Chondrocyte (in vitro differentiated cells): Measurements from ENCODE around the gene DHRS7C. TPM values are rescaled to one million over a fixed set of nuclear protein-coding genes. Genes with fewer than 3 reads are reported as not detected.

ENCODE experiments used
- DNase-seq: peaks from one replicate; pipeline ENCODE4 v3.0.0; 2021; ENCODE audit warnings: mixed read lengths, low spot score
- H3K27ac Mint-ChIP-seq: one replicate; pipeline ENCODE4 v1.8.0; 2021; ENCODE audit warnings: mild to moderate bottlenecking, moderate library complexity, mixed read lengths; ENCODE audit not compliant: unreplicated experiment
- H3K27me3 Mint-ChIP-seq: 2 replicates; pipeline ENCODE4 v1.8.0; 2021; ENCODE audit warnings: low read depth, mixed read lengths
- H3K36me3 Mint-ChIP-seq: 2 replicates; pipeline ENCODE4 v1.8.0; 2021; ENCODE audit warnings: low read depth, mixed read lengths
- H3K4me1 Mint-ChIP-seq: 2 replicates; pipeline ENCODE4 v1.8.0; 2021; ENCODE audit warnings: low read depth, mild to moderate bottlenecking, mixed read lengths
- H3K4me3 Mint-ChIP-seq: one replicate; pipeline ENCODE4 v1.8.0; 2021; ENCODE audit warnings: mild to moderate bottlenecking, moderate library complexity, mixed read lengths; ENCODE audit not compliant: unreplicated experiment
- H3K9me3 Mint-ChIP-seq: 2 replicates; pipeline ENCODE4 v1.8.0; 2021; ENCODE audit warnings: low read depth, mixed read lengths
- CTCF ChIP-seq: fragments of 200-600 bp; sonication (generic); IDR thresholded peaks from 2 replicates; pipeline ENCODE4 v1.5.0; 2021; ENCODE audit warnings: antibody characterized with exemption, mild to moderate bottlenecking, moderate library complexity
- long read RNA-seq: library from polyadenylated mRNA; stranded (forward); transcript quantifications from one replicate; pipeline ENCODE4 v2.0.0, GENCODE V29; 2021
- total RNA-seq: library from RNA; stranded (reverse); gene quantifications from 3 replicates; pipeline ENCODE4 v1.2.1, GENCODE V29; 2021

The DHRS7C gene
- 0.62 to 1.8 TPM in 2 of 3 replicates, not detected in the other for total RNA-seq
- long read RNA-seq, result 0 reads

- no peak for TF ChIP-seq CTCF
- Mint-ChIP-seq H3K27me3 (no peaks in the 10 kb centered on the region), H3K4me1 (peaks cover 17% of the 10 kb centered on the region), H3K36me3 (no peaks in the 10 kb centered on the region), H3K9me3 (no peaks in the 10 kb centered on the region), H3K4me3 (no peak within 1 kb of the TSS), H3K27ac (no peak within 1 kb of the TSS)
- no peak for DNase-seq
Measured at GRCh38 chr17:9790889-9791876, at the start of gene DHRS7C. DHRS7C (minus strand) TSS chr17:9791592; CDS start chr17:9791284, 308 bp downstream.

GRCh38 chr17:9839433-9839832 lies 48.0 kb upstream of the DHRS7C start:
- TF ChIP-seq CTCF, result peak; percentile 52
- Mint-ChIP-seq H3K4me3 (no peak overlapping the region), H3K4me1 (peaks cover 86% of the 10 kb centered on the region), H3K9me3 (no peaks in the 10 kb centered on the region), H3K36me3 (peaks cover 2% of the 10 kb centered on the region), H3K27me3 (no peaks in the 10 kb centered on the region), H3K27ac (peak overlapping the region; percentile 19)
- no peak for DNase-seq

- no peak for DNase-seq
- Mint-ChIP-seq H3K27ac (peak overlapping the region; percentile 87), H3K9me3 (peaks cover 9% of the 10 kb centered on the region), H3K4me1 (peaks cover 70% of the 10 kb centered on the region), H3K4me3 (peak overlapping the region; percentile 5), H3K36me3 (peaks cover 5% of the 10 kb centered on the region), H3K27me3 (no peaks in the 10 kb centered on the region)
- TF ChIP-seq CTCF, result no peak
Measured at GRCh38 chr17:9837551-9838471, 46.4 kb upstream of the DHRS7C start.

GRCh38 chr17:9833922-9834321 lies 42.5 kb upstream of the DHRS7C start:
- no peaks in the 10 kb centered on the region for H3K27me3 Mint-ChIP-seq
- no peak for TF ChIP-seq CTCF
- peaks cover 9% of the 10 kb centered on the region for H3K9me3 Mint-ChIP-seq
- H3K4me1 Mint-ChIP-seq, result peaks cover 63% of the 10 kb centered on the region
- H3K27ac Mint-ChIP-seq, result no peak overlapping the region
- H3K4me3 Mint-ChIP-seq, result no peak overlapping the region
- DNase-seq, result no peak
- H3K36me3 Mint-ChIP-seq, result peaks cover 5% of the 10 kb centered on the region

- DNase-seq, result no peak
- H3K27me3 Mint-ChIP-seq, result no peaks in the 10 kb centered on the region
- H3K27ac Mint-ChIP-seq, result no peak overlapping the region
- H3K4me1 Mint-ChIP-seq, result peaks cover 51% of the 10 kb centered on the region
- H3K36me3 Mint-ChIP-seq, result peaks cover 4% of the 10 kb centered on the region
- no peak overlapping the region for H3K4me3 Mint-ChIP-seq
- peaks cover 9% of the 10 kb centered on the region for H3K9me3 Mint-ChIP-seq
- no peak for TF ChIP-seq CTCF
Measured at GRCh38 chr17:9830711-9831110, 39.3 kb upstream of the DHRS7C start.
